Epithelial cell of esophagus (primary cell): Measurements from ENCODE around the gene SMARCA4.

ENCODE experiments used
- DNase-seq: peaks from one replicate; pipeline ENCODE4 v3.0.0; 2010; ENCODE audit warnings: low read depth
- H3K4me3 ChIP-seq: 2 replicates; pipeline ENCODE4 v1.5.1; 2011; ENCODE audit warnings: mild to moderate bottlenecking, low read length, control low read depth
- CTCF ChIP-seq: IDR thresholded peaks from 2 replicates; pipeline ENCODE4 v1.5.1; 2011; ENCODE audit warnings: low read depth, mild to moderate bottlenecking, low read length, control low read depth, inconsistent platforms; ENCODE audit not compliant: insufficient read depth; ENCODE audit errors: missing control alignments

The SMARCA4 gene

GRCh38 chr19:11045536-11045935 lies 84.7 kb downstream of the SMARCA4 start:
- no peak for DNase-seq
- no peak overlapping the region for H3K4me3 ChIP-seq
- TF ChIP-seq CTCF, result no peak

GRCh38 chr19:11046605-11047354 lies 86.0 kb downstream of the SMARCA4 start:
- DNase-seq, result no peak
- no peak for TF ChIP-seq CTCF
- H3K4me3 ChIP-seq, result no peak overlapping the region

- DNase-seq, result no peak
- H3K4me3 ChIP-seq, result no peak overlapping the region
- TF ChIP-seq CTCF, result no peak
Measured at GRCh38 chr19:11047866-11048265, 87.0 kb downstream of the SMARCA4 start.

- no peak overlapping the region for H3K4me3 ChIP-seq
- DNase-seq, result no peak
- no peak for TF ChIP-seq CTCF
Measured at GRCh38 chr19:11050323-11051114, 89.7 kb downstream of the SMARCA4 start.

GRCh38 chr19:11053817-11054195 lies 93.0 kb downstream of the SMARCA4 start:
- TF ChIP-seq CTCF, result no peak
- H3K4me3 ChIP-seq, result no peak overlapping the region
- DNase-seq, result no peak

- DNase-seq, result no peak
- no peak for TF ChIP-seq CTCF
Measured at GRCh38 chr19:11054200-11054599, 93.4 kb downstream of the SMARCA4 start.

More at GRCh38 chr19:11054200-11054599, 93.4 kb downstream of the SMARCA4 start:
- H3K4me3 ChIP-seq, result no peak overlapping the region
